Erythroblast (primary cell): ENCODE measurements around the gene HCST.

Experiments
- GATA1 ChIP-seq: IDR thresholded peaks from 2 replicates; pipeline ENCODE4 v1.6.1; 2011; ENCODE audit warnings: low read depth, mild to moderate bottlenecking, control low read depth, low read length, moderate library complexity
- POLR2A ChIP-seq: IDR thresholded peaks from 2 replicates; pipeline ENCODE4 v1.6.1; 2011; ENCODE audit warnings: mild to moderate bottlenecking, low read length

DNA sequence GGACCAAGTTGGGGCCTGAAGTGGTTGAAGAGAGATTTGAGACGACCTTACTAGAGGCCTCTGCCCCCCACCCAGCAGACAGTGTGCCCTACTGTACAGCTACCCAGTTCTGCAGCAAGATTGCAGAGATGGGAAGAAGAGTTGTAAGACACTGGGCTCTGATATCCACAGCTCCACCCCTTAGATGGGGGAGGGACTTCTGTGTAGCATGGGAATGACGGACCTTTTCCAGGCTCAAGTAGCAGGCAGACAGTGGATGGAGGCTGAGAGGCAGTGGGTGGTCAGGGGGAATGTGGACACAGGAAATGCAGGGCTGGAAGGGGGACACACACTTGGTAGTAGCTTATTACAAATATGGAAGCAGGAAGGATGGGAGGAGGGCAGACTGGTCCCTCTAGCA lies 46.8 kb downstream of the HCST start:
- TF ChIP-seq POLR2A: no peak
- no peak for TF ChIP-seq GATA1
